ENCODE measurements around the gene CDADC1.

Gene CDADC1

GRCh38 chr13:49329831-49330545 lies 82.3 kb downstream of the CDADC1 start:
- Histone ChIP-seq H3K27me3 (ENCODE audit: control insufficient read depth, low read length) (no peaks in the 10 kb centered on the region), H3K9me3 (ENCODE audit: control insufficient read depth, insufficient read depth, low read length) (no peaks in the 10 kb centered on the region), H4K20me1 (ENCODE audit: control insufficient read depth, insufficient read depth, low read depth, low read length) (no peaks in the 10 kb centered on the region), H3K27ac (ENCODE audit: low read depth, low read length) (no peak overlapping the region), H3K36me3 (ENCODE audit: control insufficient read depth, low read length) (no peaks in the 10 kb centered on the region; the same call in 1 of the 2 replicates), H3K4me1 (ENCODE audit: control insufficient read depth, low read length) (peaks cover 4% of the 10 kb centered on the region), H3K9me2 (replicated peaks; ENCODE audit: control insufficient read depth, low read length) (no peaks in the 10 kb centered on the region), H3K4me3 (ENCODE audit: low read length) (no peak overlapping the region), H3K79me2 (ENCODE audit: control insufficient read depth, low read length) (no peaks in the 10 kb centered on the region), H3F3A (ENCODE audit: control insufficient read depth, insufficient read depth) (no peaks in the 10 kb centered on the region), H3K4me2 (ENCODE audit: low read length) (no peak overlapping the region)
- TF ChIP-seq CTCF (IDR thresholded peaks at IDR 0.05; ENCODE audit: low read depth, low read length, poor library complexity, severe bottlenecking) (no peak), EZH2phosphoT487 (IDR thresholded peaks at IDR 0.05; ENCODE audit: borderline replicate concordance, low read length) (no peak)

GRCh38 chr13:49330546-49330864 lies 82.8 kb downstream of the CDADC1 start:
- H3K4me1 ChIP-seq (ENCODE audit: control insufficient read depth, low read length) = no peaks in the 10 kb centered on the region
- H3K4me2 ChIP-seq (ENCODE audit: low read length) = no peak overlapping the region
- no peaks in the 10 kb centered on the region for H4K20me1 ChIP-seq (ENCODE audit: control insufficient read depth, insufficient read depth, low read depth, low read length)
- H3K27me3 ChIP-seq (ENCODE audit: control insufficient read depth, low read length) = no peaks in the 10 kb centered on the region
- no peaks in the 10 kb centered on the region for H3K9me2 ChIP-seq (replicated peaks; ENCODE audit: control insufficient read depth, low read length)
- TF ChIP-seq EZH2phosphoT487 (IDR thresholded peaks at IDR 0.05; ENCODE audit: borderline replicate concordance, low read length) = no peak
- no peak for TF ChIP-seq CTCF (IDR thresholded peaks at IDR 0.05; ENCODE audit: low read depth, low read length, poor library complexity, severe bottlenecking)
- H3K36me3 ChIP-seq (ENCODE audit: control insufficient read depth, low read length) = no peaks in the 10 kb centered on the region; the same call in 1 of the 2 replicates
- no peaks in the 10 kb centered on the region for H3K9me3 ChIP-seq (ENCODE audit: control insufficient read depth, insufficient read depth, low read length)
- no peak overlapping the region for H3K4me3 ChIP-seq (ENCODE audit: low read length)
- no peaks in the 10 kb centered on the region for H3F3A ChIP-seq (ENCODE audit: control insufficient read depth, insufficient read depth)
- no peak overlapping the region for H3K27ac ChIP-seq (ENCODE audit: low read depth, low read length)
- no peaks in the 10 kb centered on the region for H3K79me2 ChIP-seq (ENCODE audit: control insufficient read depth, low read length)

- H3K9me3 ChIP-seq (ENCODE audit: control insufficient read depth, insufficient read depth, low read length) = no peaks in the 10 kb centered on the region
- no peaks in the 10 kb centered on the region for H3K79me2 ChIP-seq (ENCODE audit: control insufficient read depth, low read length)
- no peaks in the 10 kb centered on the region for H3K36me3 ChIP-seq (ENCODE audit: control insufficient read depth, low read length)
- H3K4me1 ChIP-seq (ENCODE audit: control insufficient read depth, low read length) = no peaks in the 10 kb centered on the region
- no peak overlapping the region for H3K4me3 ChIP-seq (ENCODE audit: low read length)
- no peaks in the 10 kb centered on the region for H3F3A ChIP-seq (ENCODE audit: control insufficient read depth, insufficient read depth)
- no peaks in the 10 kb centered on the region for H3K27me3 ChIP-seq (ENCODE audit: control insufficient read depth, low read length)
- H3K4me2 ChIP-seq (ENCODE audit: low read length) = no peak overlapping the region
- TF ChIP-seq EZH2phosphoT487 (IDR thresholded peaks at IDR 0.05; ENCODE audit: borderline replicate concordance, low read length) = no peak
- TF ChIP-seq CTCF (IDR thresholded peaks at IDR 0.05; ENCODE audit: low read depth, low read length, poor library complexity, severe bottlenecking) = no peak
- H3K27ac ChIP-seq (ENCODE audit: low read depth, low read length) = no peak overlapping the region
- no peaks in the 10 kb centered on the region for H3K9me2 ChIP-seq (replicated peaks; ENCODE audit: control insufficient read depth, low read length)
- no peaks in the 10 kb centered on the region for H4K20me1 ChIP-seq (ENCODE audit: control insufficient read depth, insufficient read depth, low read depth, low read length)
These were observed 88.9 kb downstream of the CDADC1 start for GRCh38 chr13:49336655-49337054.

Measured in DOHH2 (cell line).